Adrenal gland (tissue), 12 donors: ENCODE data around the gene PHF12. TPM values are rescaled to one million over a fixed set of nuclear protein-coding genes. Genes with fewer than 3 reads are reported as not detected.
A peak's percentile ranks its signal among the peaks of the same experiment; 100 is the strongest.

Experiments used
- DNase-seq, 7 donors: peaks; one replicate each; pipeline ENCODE4 v3.0.0-alpha.2; 2019 to 2020
- H3K27ac ChIP-seq, 5 donors: fragments of 200-600 bp; sonication (generic) in 4 of 5; 1 replicate in 3 of 5; 2 replicates in 2 of 5; pipeline versions ENCODE4 v1.5.1 to v1.8.0; 2016 to 2020; ENCODE audit warnings: mild to moderate bottlenecking in 1 of 5
- H3K27me3 ChIP-seq: fragments of 200-600 bp; 2 replicates; pipeline ENCODE4 v1.8.0; 2021
- H3K36me3 ChIP-seq, 2 donors: fragments of 200-600 bp; replicated peaks in 1 of 2; 1 replicate in 1 of 2; 2 replicates in 1 of 2; pipeline versions ENCODE4 v1.5.1 to v1.8.0; 2018 to 2022
- H3K4me1 ChIP-seq, 2 donors: fragments of 200-600 bp; replicated peaks in 1 of 2; 1 replicate in 1 of 2; 2 replicates in 1 of 2; pipeline versions ENCODE4 v1.5.1 to v1.8.0; 2018 to 2021
- H3K4me3 ChIP-seq, 4 donors: fragments of 200-600 bp; sonication (generic) in 3 of 4; one replicate each; pipeline ENCODE4 v1.5.1; 2016 to 2018
- H3K9me3 ChIP-seq, 3 donors: fragments of 200-600 bp; sonication (generic) in 1 of 3; replicated peaks in 1 of 3; 1 replicate in 2 of 3; 2 replicates in 1 of 3; pipeline versions ENCODE4 v1.5.1 to v1.8.0; 2016 to 2021
- CTCF ChIP-seq, 6 experiments: fragments of 450-650 bp in 4 of 6; fragments of 200-600 bp in 2 of 6; sonication (generic) in 1 of 6; IDR thresholded peaks; 1 replicate in 5 of 6; 2 replicates in 1 of 6; pipeline versions ENCODE4 v1.5.1 to v1.8.0; 2016 to 2021; ENCODE audit warnings: antibody characterized with exemption in 6 of 6, mild to moderate bottlenecking in 2 of 6, moderate library complexity in 1 of 6
- POLR2A ChIP-seq, 2 donors: fragments of 450-650 bp; IDR thresholded peaks; one replicate each; pipeline ENCODE4 v1.6.1; 2017; ENCODE audit warnings: antibody characterized with exemption in 2 of 2, mild to moderate bottlenecking in 2 of 2, moderate library complexity in 1 of 2
- WGBS, 4 donors: extraction: QIAGEN DNeasy Blood & Tissue Kit in 2 of 4; methylation state at CpG; one replicate each; pipeline versions ENCODE4 v1.1.5 to v1.1.7; 2013 to 2017; 5-methylcytosine and 5-hydroxymethylcytosine counted together
- intact Hi-C, 2 donors: fragments of 100-400 bp; cut with DNase I; formaldehyde crosslinking; loops; one replicate each; pipeline versions ENCODE4 v1.14.1 to v1.15.0; 2022 to 2023
- microRNA counts, 2 donors: library from miRNA; unstranded; fragments of <30 nt; microRNA quantifications; one replicate each; lab custom pipeline; 2016
- microRNA-seq, 3 donors: library from miRNA; unstranded; fragments of <30 nt; microRNA quantifications; one replicate each; pipeline ENCODE4, GENCODE V29; 2017 to 2020
- polyA plus RNA-seq, 3 donors: library from polyadenylated mRNA; stranded (reverse); fragments of 200-250 nt in 2 of 3; fragments of 350-450 nt in 1 of 3; fragmentation: Illumina TruSeq in 1 of 3; extraction: RNeasy Lipid Tissue Mini Kit (QIAGEN cat#74804) in 1 of 3; gene quantifications; one replicate each; pipeline ENCODE4 v1.2.3, GENCODE V29; 2013 to 2014
- total RNA-seq, 9 donors: library from RNA; depleted of rRNA in 4 of 9; stranded (reverse); fragments of >200 nt in 4 of 9; fragments of 120-200 nt in 1 of 9; fragmentation: NEBNext Ultra II Directional in 1 of 9; extraction: Animal tissue kit (Norgen Biotek cat#: 25700) in 1 of 9; gene quantifications; one replicate each; pipeline versions ENCODE4 v1.1.0 to v1.2.4, GENCODE V29; 2013 to 2023
- donor health status: healthy with polysubstance abuse.
- donor health status: Bipolar disorder and iron deficiency.
- donor health status: DM: yes; HTN: yes; CAD: no.
- donor health status: DM: no; HTN: no; CAD: no.
- donor health status: DM: no; HTN: no; CAD: no.
- donor health status: DM: yes; HTN: yes; CAD: no.

The PHF12 gene
- total and polyA plus RNA-seq, 12 donors = 14.4 to 47.9 (median 26.3) TPM

GRCh38 chr17:28857905-28858800, 93.2 kb downstream of the PHF12 start:
- Histone ChIP-seq H3K27ac (no peak overlapping the region), H3K27me3 (no peaks in the 10 kb centered on the region), H3K4me1 (peaks cover 6 to 9% of the 10 kb centered on the region in 2 donors), H3K4me3 (no peak overlapping the region), H3K36me3 (peaks cover 0 to 39% of the 10 kb centered on the region in 2 donors), H3K9me3 (no peaks in the 10 kb centered on the region)
- DNase-seq = no peak
- intact Hi-C loops = loop anchor here in 1 of 2 donors (10.0 kb wide), 1 partner anchor 57 kb away; no protein-coding TSS in a partner anchor
- 90 to 98% (median 96%) methylated on average over 3 of the region's 3 CpGs for WGBS, 4 donors
- TF ChIP-seq POLR2A (IDR thresholded peaks at IDR 0.05) (no peak), CTCF (IDR thresholded peaks at IDR 0.05) (no peak)

GRCh38 chr17:28856028-28856574, 95.2 kb downstream of the PHF12 start:
- no peaks in the 10 kb centered on the region for H3K27me3 ChIP-seq
- peaks cover 0 to 39% of the 10 kb centered on the region in 2 donors for H3K36me3 ChIP-seq
- DNase-seq = no peak
- no peaks in the 10 kb centered on the region for H3K9me3 ChIP-seq
- H3K27ac ChIP-seq = no peak overlapping the region
- 84 to 88% (median 87%) methylated on average over 4 to 5 of the region's 5 CpGs for WGBS, 4 donors
- no peak overlapping the region for H3K4me3 ChIP-seq
- TF ChIP-seq POLR2A (IDR thresholded peaks at IDR 0.05) (no peak), CTCF (IDR thresholded peaks at IDR 0.05) (no peak)
- intact Hi-C loops = loop anchor here in 1 of 2 donors (10.0 kb wide), 1 partner anchor 59 kb away; no protein-coding TSS in a partner anchor
- peaks cover 6 to 9% of the 10 kb centered on the region in 2 donors for H3K4me1 ChIP-seq

- TF ChIP-seq CTCF (IDR thresholded peaks at IDR 0.05) = no peak
- no peak for TF ChIP-seq POLR2A (IDR thresholded peaks at IDR 0.05)
- intact Hi-C loops = loop anchor here in 1 of 2 donors (10.0 kb wide), 1 partner anchor 59 kb away; no protein-coding TSS in a partner anchor
- WGBS, 4 donors = 13 to 17% (median 14%) methylated on average over 5 of the region's 5 CpGs
These were observed 96.0 kb downstream of the PHF12 start for GRCh38 chr17:28855336-28855679.

More at GRCh38 chr17:28855336-28855679, 96.0 kb downstream of the PHF12 start:
- H3K4me1 ChIP-seq = peaks cover 6 to 9% of the 10 kb centered on the region in 2 donors
- H3K36me3 ChIP-seq = peaks cover 0 to 31% of the 10 kb centered on the region in 2 donors
- H3K27ac ChIP-seq = peak overlapping the region in 3 of 5 donors; percentile 58 to 73 (median 64)
- DNase-seq = no peak
- no peaks in the 10 kb centered on the region for H3K9me3 ChIP-seq
- peak overlapping the region in 3 of 4 donors; percentile 68 to 93 (median 69) for H3K4me3 ChIP-seq
- H3K27me3 ChIP-seq = no peaks in the 10 kb centered on the region

MicroRNAs within 50 kb of the gene (microRNA counts, 767-probe panel; counts per million panel counts)
- microRNA hsa-miR-144-3p (lab: Ali Mortazavi, UCI) (0 to 3,569 counts per million in 2 donors), microRNA hsa-miR-451a (lab: Ali Mortazavi, UCI) (4,554 to 6,747 counts per million in 2 donors)

Small RNA genes lying within 50 kb of the gene (microRNA-seq; reads per million reads assigned to microRNA genes)
- 0 reads per million in 3 donors for gene MIR451B

Other genes starting within 250 kb of the PHF12 start
- 1 to 10 TPM in 4 of 9 donors, under 1 TPM in 4, not detected in 1; 0.61 to 3.2 (median 1.6) TPM for gene PROCA1, start 239.6 kb downstream of the PHF12 start, total RNA-seq
- 1 to 10 TPM in 2 of 3 donors, under 1 TPM in 1; 0.75 to 8.8 (median 3.8) TPM for gene PROCA1, start 239.6 kb downstream of the PHF12 start, polyA plus RNA-seq
- 100 to 1,000 TPM; 111 to 332 (median 150) TPM for gene RAB34, start 233.7 kb downstream of the PHF12 start, total RNA-seq
- gene RAB34, start 233.7 kb downstream of the PHF12 start, polyA plus RNA-seq = 100 to 1,000 TPM; 114 to 195 (median 139) TPM
- 1,000 to 10,000 TPM in 5 of 9 donors, 100 to 1,000 TPM in 4; 135 to 1,266 (median 1,139) TPM for gene RPL23A, start 231.5 kb downstream of the PHF12 start, total RNA-seq
- gene RPL23A, start 231.5 kb downstream of the PHF12 start, polyA plus RNA-seq = 100 to 1,000 TPM; 523 to 901 (median 672) TPM
- 10 to 100 TPM in 2 of 9 donors, 1 to 10 TPM in 6, under 1 TPM in 1; 0.52 to 13.0 (median 5.6) TPM for gene TLCD1, start 225.3 kb downstream of the PHF12 start, total RNA-seq
- gene TLCD1, start 225.3 kb downstream of the PHF12 start, polyA plus RNA-seq = 10 to 100 TPM in 1 of 3 donors, 1 to 10 TPM in 2; 3.9 to 18.8 (median 6.8) TPM
- gene NEK8, start 222.7 kb downstream of the PHF12 start, total RNA-seq = 10 to 100 TPM in 1 of 9 donors, 1 to 10 TPM in 7, under 1 TPM in 1; 0.54 to 11.9 (median 6.1) TPM
- 10 to 100 TPM in 1 of 3 donors, 1 to 10 TPM in 2; 6.0 to 10.8 (median 6.6) TPM for gene NEK8, start 222.7 kb downstream of the PHF12 start, polyA plus RNA-seq
- 10 to 100 TPM in 8 of 9 donors, 1 to 10 TPM in 1; 8.2 to 50.5 (median 23.0) TPM for gene TRAF4, start 207.5 kb downstream of the PHF12 start, total RNA-seq
- 10 to 100 TPM; 13.0 to 22.7 (median 17.9) TPM for gene TRAF4, start 207.5 kb downstream of the PHF12 start, polyA plus RNA-seq
- 10 to 100 TPM in 6 of 9 donors, 1 to 10 TPM in 3; 5.0 to 18.3 (median 14.8) TPM for gene FAM222B, start 108.7 kb downstream of the PHF12 start, total RNA-seq
- gene FAM222B, start 108.7 kb downstream of the PHF12 start, polyA plus RNA-seq = 10 to 100 TPM in 2 of 3 donors, 1 to 10 TPM in 1; 4.9 to 16.4 (median 10.6) TPM
- gene ERAL1, start 96.5 kb downstream of the PHF12 start, total RNA-seq = 10 to 100 TPM; 42.8 to 62.1 (median 51.7) TPM
- 10 to 100 TPM; 44.0 to 80.8 (median 60.9) TPM for gene ERAL1, start 96.5 kb downstream of the PHF12 start, polyA plus RNA-seq
- 100 to 1,000 TPM in 2 of 9 donors, 10 to 100 TPM in 7; 23.8 to 193 (median 85.3) TPM for gene FLOT2, start 53.8 kb downstream of the PHF12 start, total RNA-seq
- gene FLOT2, start 53.8 kb downstream of the PHF12 start, polyA plus RNA-seq = 10 to 100 TPM; 36.8 to 43.3 (median 43.1) TPM
- 10 to 100 TPM in 8 of 9 donors, 1 to 10 TPM in 1; 4.4 to 23.5 (median 14.9) TPM for gene DHRS13, start 48.4 kb downstream of the PHF12 start, total RNA-seq
- 10 to 100 TPM in 2 of 3 donors, 1 to 10 TPM in 1; 8.9 to 15.4 (median 10.5) TPM for gene DHRS13, start 48.4 kb downstream of the PHF12 start, polyA plus RNA-seq
- 1 to 10 TPM in 1 of 9 donors, under 1 TPM in 2, not detected in 6; 0.11 to 1.0 (median 0.14) TPM for gene SEZ6, start 54.5 kb upstream of the PHF12 start, total RNA-seq
- gene SEZ6, start 54.5 kb upstream of the PHF12 start, polyA plus RNA-seq = under 1 TPM; 0.18 to 0.88 (median 0.47) TPM
- 1 to 10 TPM in 7 of 9 donors, under 1 TPM in 2; 0.47 to 2.2 (median 1.4) TPM for gene PIPOX, start 91.6 kb upstream of the PHF12 start, total RNA-seq
- gene PIPOX, start 91.6 kb upstream of the PHF12 start, polyA plus RNA-seq = under 1 TPM; 0.34 to 0.97 (median 0.82) TPM
- 10 to 100 TPM; 19.6 to 59.0 (median 39.1) TPM for gene MYO18A, start 228.9 kb upstream of the PHF12 start, total RNA-seq
- gene MYO18A, start 228.9 kb upstream of the PHF12 start, polyA plus RNA-seq = 10 to 100 TPM; 24.7 to 95.6 (median 42.3) TPM